ENCODE measurements around the gene PSG2.
"Not testable (repeated sequence)": the region's sequence is repeated elsewhere in the genome, so short reads cannot be mapped to it uniquely, and the experiment has no call there.

The PSG2 gene

DNA sequence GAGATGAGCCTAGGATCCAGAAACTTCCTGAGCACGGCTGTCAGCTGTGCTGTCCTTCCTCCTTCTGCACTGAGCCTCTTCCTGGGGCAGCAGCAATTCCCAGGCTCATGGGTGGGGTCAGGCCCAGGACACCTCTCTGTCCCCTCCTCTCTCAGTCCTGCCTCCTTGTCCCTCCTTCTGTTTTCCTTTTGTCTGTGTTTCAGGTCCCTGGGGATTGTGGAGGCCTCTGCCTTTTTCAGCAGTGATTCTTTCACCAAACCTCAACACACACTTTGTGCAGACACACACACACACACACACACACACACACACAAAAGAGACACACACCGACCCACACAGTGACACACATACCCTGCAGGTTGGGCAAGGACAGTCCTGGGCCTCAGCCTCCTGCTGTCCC lies at the start of gene PSG2:
Gene PSG2, minus strand, starts transcription at position 101 of the 400 bp plus-strand sequence. CDS start 132 bp downstream, outside the sequence.
- ATAC-seq = not testable (repeated sequence)

GRCh38 chr19:43131281-43131842 lies 48.9 kb upstream of the PSG2 start:
- not testable (repeated sequence) for ATAC-seq

DNA sequence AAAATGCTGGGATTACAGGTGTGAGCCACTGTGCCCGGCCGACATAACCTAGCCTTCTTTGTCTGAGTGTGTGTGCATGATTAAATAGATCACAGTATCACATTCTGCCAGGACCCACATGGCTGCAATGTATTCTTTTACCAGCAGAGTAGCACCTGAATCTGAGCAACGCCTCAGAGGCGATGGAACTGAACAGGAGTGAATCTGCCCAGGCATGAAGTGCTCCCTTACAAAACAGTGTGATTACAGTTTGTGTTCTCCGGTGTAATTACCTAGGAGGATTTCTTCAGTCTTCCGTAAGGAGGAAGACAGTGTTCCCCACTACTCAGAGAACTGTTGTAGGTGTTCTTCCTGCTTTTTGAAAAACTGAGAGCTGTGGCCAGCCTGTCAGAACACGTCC lies 46.7 kb upstream of the PSG2 start:
- ATAC-seq = not testable (repeated sequence)

DNA sequence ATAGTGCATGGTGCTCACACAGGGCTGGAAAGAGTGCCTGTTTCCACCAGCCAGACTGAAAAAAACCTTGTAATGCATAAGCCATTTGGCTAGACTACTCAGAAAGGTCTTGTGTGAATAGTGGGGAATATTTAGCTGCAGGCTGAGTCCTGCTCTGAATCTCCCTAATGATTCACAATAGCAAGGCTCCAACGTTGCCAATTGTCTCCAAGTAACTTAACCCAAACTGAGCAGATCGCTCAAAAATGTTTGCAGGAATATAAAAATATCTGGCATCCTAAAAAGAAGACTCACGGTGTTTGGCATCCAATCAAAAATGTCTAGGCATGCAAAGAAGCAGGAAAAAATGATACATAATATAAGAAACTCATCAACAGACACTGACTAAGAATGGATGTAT lies 44.8 kb upstream of the PSG2 start:
- ATAC-seq = not testable (repeated sequence)

DNA sequence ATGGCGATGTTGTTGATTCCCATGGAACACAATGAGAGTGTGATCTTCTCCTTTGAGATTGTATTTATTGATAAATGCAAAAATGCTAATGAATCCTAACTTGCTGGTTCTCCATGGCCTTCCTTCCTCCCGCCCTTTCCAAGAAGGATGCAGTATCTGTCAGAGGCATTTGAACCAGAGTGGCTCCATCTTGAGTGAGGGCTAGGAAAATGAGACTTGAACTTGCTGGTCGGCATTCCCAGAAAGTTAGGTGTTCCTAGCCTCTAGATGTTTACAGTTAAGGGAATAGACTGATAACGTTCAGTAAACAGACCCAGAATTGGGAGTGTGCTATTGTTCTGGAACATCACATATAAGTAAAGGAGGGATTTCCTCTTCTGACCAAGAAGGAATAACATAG lies 44.2 kb upstream of the PSG2 start:
- ATAC-seq = no peak

- ATAC-seq = no peak
Observed at GRCh38 chr19:43124360-43124759, 41.9 kb upstream of the PSG2 start.

DNA sequence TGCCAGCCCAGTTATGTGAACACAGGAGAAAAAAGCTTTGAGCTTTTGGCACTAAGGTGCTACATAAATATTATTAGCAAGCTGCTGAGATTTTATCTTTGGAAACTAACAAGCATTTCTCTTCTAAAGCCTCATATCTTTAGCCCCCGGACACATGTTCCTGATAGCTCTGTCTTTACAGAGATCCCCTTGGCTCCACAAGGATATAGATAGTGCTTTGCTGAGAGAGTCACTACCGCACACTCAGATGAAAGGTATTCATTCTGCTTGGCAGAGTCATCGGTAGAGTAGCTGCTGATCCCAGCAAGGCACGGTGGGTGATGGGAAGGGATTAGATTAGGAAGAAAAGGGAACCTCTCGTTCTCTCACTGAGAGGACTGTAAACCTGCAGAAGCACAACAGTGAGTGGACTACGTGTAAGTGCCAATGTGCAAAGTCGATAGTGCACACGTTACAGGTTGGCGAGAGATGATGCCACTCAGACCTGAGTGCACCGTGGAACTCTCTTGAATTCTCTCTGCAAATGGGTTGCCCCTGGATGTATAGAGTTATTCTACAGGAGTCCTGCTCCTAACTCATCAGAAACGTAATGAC lies 38.0 kb upstream of the PSG2 start:
- not testable (repeated sequence) for ATAC-seq

GRCh38 chr19:43119526-43119925 lies 37.0 kb upstream of the PSG2 start:
- ATAC-seq = not testable (repeated sequence)

- not testable (repeated sequence) for ATAC-seq
Observed at GRCh38 chr19:43116421-43116820, 33.9 kb upstream of the PSG2 start.

GRCh38 chr19:43115548-43115947 lies 33.0 kb upstream of the PSG2 start:
- ATAC-seq = not testable (repeated sequence)

DNA sequence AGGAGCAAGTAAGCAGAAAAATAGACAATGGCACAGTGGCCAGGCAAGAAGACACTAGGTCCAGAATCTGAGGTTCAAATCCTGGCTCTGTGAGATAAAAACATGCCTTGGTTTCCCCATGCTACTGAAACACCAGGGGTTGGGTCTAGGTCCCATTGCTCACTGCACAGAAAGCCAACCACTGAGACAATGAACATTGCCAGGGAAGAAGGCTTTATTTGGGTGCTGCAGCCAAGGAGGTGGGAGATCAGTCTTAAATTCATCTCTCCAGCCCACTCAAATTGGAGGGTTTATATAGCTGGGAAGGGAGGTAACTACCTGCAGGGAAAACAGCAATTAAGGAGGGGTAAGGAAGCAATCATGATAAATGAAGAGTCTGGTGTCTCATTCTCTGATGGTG lies 32.6 kb upstream of the PSG2 start:
- not testable (repeated sequence) for ATAC-seq

GRCh38 chr19:43114626-43115025 lies 32.1 kb upstream of the PSG2 start:
- not testable (repeated sequence) for ATAC-seq

DNA sequence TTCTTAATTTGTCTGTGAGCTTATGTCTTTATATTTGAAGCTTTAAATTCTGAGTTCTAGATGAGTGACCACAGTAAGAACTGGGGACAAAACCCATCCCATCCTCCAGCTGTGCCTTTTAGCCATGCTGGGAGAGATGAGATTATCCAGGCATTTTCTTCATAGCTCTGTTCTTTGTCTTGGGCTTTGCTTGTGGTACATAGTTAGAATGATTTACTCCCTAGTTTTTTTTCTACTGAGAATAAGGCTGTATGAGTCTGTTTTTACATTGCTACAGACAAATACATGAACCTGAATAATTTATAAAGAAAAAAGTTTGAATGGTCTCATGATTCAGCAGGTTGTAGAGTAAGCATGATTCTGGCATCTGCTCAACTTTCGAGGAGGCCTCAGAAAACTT lies 24.9 kb upstream of the PSG2 start:
- not testable (repeated sequence) for ATAC-seq

DNA sequence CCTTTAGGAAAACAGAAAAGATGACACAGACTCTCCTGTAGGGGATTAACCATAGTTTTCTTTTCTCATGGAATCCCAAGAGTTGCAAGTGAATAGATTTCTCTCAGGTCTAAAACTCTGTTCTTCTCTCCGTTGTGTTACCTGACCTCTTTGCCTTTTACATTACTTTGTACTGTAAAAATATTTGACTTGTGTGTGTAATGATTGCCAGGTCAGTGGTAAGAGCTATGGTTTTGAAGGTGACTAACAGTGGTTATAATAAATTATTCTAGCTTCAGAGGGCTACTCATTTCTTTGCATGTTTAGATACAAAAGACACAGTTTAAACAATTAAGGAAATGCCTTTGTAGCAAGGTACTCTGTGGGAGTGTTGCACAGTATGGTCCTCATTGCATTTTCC lies 23.0 kb upstream of the PSG2 start:
- ATAC-seq = no peak

DNA sequence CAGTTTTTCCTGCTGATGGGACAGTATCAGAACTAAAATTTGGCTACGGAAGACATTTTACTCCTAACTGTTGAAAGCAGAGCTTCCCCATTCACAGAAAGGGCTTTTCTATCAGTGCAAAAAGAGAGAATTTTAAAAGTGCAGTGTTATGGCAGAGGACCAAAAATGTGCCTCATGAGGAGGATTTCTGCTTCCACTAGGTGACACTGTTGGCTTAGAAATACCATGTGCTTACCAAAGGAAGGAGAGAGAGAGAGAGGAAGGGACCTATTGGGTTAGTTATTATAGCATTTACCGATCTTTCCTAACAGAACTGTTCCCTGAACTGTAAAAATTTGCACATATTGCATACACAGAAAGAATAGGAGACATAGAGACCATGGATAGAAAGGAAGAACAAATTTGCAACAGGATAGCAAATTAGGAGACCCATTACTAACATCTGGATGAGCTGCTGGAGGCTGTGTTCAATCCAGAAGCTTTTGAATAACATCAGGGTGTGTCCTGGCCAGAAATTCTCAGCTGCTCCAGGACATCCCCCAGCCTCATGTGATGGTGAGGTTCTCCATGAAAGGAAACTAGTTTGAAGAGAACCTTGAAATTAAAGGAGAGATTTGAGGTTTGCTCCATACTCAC lies 21.8 kb upstream of the PSG2 start:
- not testable (repeated sequence) for ATAC-seq

DNA sequence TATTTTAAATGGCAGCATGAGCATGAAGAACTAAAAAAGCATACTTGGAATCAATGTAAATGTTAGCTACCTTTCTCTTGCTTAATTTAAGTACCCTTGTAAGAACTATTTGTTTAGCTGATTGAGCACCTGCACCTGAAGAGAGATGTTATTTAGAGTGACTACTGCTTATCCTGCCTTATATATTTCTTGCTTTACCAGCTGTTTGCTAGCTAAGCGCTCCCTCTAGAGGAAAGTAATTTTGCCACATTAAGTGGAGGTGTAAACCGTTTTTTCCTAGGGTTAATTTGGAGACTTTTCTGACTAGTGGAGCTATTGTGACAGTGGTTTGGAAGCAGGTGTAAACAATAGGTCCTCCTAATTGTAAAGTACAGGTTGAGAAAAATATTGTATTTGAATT lies 19.4 kb upstream of the PSG2 start:
- ATAC-seq = no peak

GRCh38 chr19:43098416-43098815 lies 15.9 kb upstream of the PSG2 start:
- ATAC-seq = not testable (repeated sequence)

GRCh38 chr19:43087702-43088340 lies 5.3 kb upstream of the PSG2 start:
- ATAC-seq = not testable (repeated sequence)

DNA sequence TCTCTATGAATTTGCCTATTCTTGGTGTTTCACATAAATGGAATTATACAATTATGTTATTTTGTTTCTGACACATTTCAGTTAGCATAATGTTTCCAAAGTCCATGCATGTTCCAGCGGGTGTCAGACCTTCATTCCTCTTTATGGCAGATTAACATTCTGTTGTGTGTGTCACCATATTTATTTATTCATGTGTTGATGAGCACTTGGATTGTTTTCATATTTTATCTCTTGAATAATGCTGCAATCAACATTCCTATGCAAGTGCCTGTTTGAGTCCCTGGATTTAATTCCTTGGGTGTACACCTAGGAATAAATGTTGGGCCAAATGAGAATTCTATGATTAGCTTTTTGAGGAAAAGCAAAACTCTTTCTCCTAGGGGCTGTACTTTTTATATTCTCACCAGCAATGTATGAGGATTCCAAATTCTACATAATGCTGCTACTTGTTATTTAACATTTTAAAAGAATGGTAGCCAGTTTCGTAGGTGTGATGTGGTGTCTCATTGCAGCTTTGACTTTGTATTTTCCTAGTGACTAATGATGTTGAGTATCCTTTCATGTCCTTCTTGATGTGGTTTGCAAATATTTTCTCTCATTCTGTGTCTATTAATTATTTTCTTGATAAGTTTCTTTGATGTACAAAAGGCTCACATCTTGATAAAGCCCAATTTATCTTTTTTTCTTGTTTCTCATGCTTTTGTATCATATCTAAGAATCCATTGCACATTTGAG lies 3.5 kb upstream of the PSG2 start:
- not testable (repeated sequence) for ATAC-seq

GRCh38 chr19:43084196-43084832 lies 1.8 kb upstream of the PSG2 start:
- not testable (repeated sequence) for ATAC-seq

GRCh38 chr19:43083721-43084120 lies 1.2 kb upstream of the PSG2 start:
- ATAC-seq = not testable (repeated sequence)

- ATAC-seq = no peak
Observed at GRCh38 chr19:43078311-43078710, 4.2 kb downstream of the PSG2 start.

All from activated CD4-positive, CD25-positive, alpha-beta regulatory T cell treated with anti-CD3 and anti-CD28 coated beads, Interleukin-2, amount 50 U/mL, for 24 hours (primary cell).